HCT116 (cell line): ENCODE results near the gene WASF2. TPM values are rescaled to one million over a fixed set of nuclear protein-coding genes. Genes with fewer than 3 reads are reported as not detected.
A peak's percentile ranks its signal among the peaks of the same experiment; 100 is the strongest.

ENCODE experiments used
- ATAC-seq: fragments of 200-7000 bp; cut with Tn5 transposase; 2 replicates; pipeline ENCODE4 v1.9.1; 2020; ENCODE audit warnings: mild to moderate bottlenecking, moderate library complexity
- BruUV-seq: library from RNA; stranded (reverse); fragments of 400-500 nt; replicated peaks from 2 replicates; lab custom pipeline; 2021; lab: Mats Ljungman, UMichigan
- CTCF ChIA-PET: fragments of 300-600 bp; sonication (Branson Sonifier 250); formaldehyde crosslinking; loops from one replicate; lab custom pipeline; 2021; ENCODE audit warnings: antibody characterized with exemption; lab: Charles Lee
- POLR2A ChIA-PET: fragments of 300-600, 350-600 bp; sonication (Branson Sonifier 250); formaldehyde crosslinking; loops from one replicate; lab custom pipeline; 2021; ENCODE audit warnings: antibody characterized with exemption; lab: Charles Lee
- RAD21 ChIA-PET, 2 experiments: fragments of 300-600 bp; sonication (Branson Sonifier 250); formaldehyde crosslinking; loops; one replicate each; lab custom pipeline; 2023; ENCODE audit warnings: low total read pairs in 2 of 2; ENCODE audit not compliant: uncharacterized antibody in 2 of 2, unreplicated experiment in 2 of 2, low non-redundant PET in 1 of 2; lab: Charles Lee
- DNase-seq: peaks from one replicate; pipeline ENCODE4 v3.0.0-alpha.2; 2010; ENCODE audit warnings: low read depth, low spot score
- H2AFZ ChIP-seq: fragments of 200-600 bp; shearing (Covaris generic), sonication (generic); 2 replicates; pipeline ENCODE4 v1.6.1; 2017; ENCODE audit warnings: low read depth, mixed run types, mixed read lengths, antibody characterized with exemption, low read length; ENCODE audit not compliant: poor library complexity, severe bottlenecking
- H3K27ac ChIP-seq: 2 replicates; pipeline ENCODE4 v1.5.1; 2012; ENCODE audit warnings: low read depth, low read length
- H3K27me3 ChIP-seq: fragments of 200-600 bp; sonication (generic); 2 replicates; pipeline ENCODE4 v1.6.1; 2016; ENCODE audit warnings: mixed run types, low read length, mixed read lengths; ENCODE audit not compliant: insufficient read depth
- H3K36me3 ChIP-seq, 2 experiments: fragments of 200-500 bp in 1 of 2; fragments of 200-600 bp in 1 of 2; sonication (Bioruptor generic) in 1 of 2; sonication (generic) in 1 of 2; 2 replicates each; pipeline versions ENCODE4 v1.5.1 to v1.6.1; 2014 to 2016; ENCODE audit warnings: low read length in 2 of 2, inconsistent platforms in 1 of 2, mixed read lengths in 1 of 2, mixed run types in 1 of 2; ENCODE audit not compliant: insufficient read depth in 2 of 2, control insufficient read depth in 1 of 2
- H3K4me1 ChIP-seq, 2 experiments: fragments of 200-600 bp in 1 of 2; sonication (generic) in 1 of 2; 2 replicates each; pipeline versions ENCODE4 v1.5.1 to v1.6.1; 2012 to 2017; ENCODE audit warnings: low read length in 2 of 2, inconsistent platforms in 1 of 2, mild to moderate bottlenecking in 1 of 2, mixed read lengths in 1 of 2, mixed run types in 1 of 2, moderate library complexity in 1 of 2; ENCODE audit not compliant: insufficient read depth in 2 of 2, control insufficient read depth in 1 of 2
- H3K4me2 ChIP-seq: fragments of 200-600 bp; sonication (generic); 2 replicates; pipeline ENCODE4 v1.6.1; 2017; ENCODE audit warnings: mixed run types, low read length, mixed read lengths
- H3K4me3 ChIP-seq, 2 experiments: fragments of 200-600 bp in 1 of 2; sonication (generic) in 1 of 2; replicated peaks in 1 of 2; 2 replicates each; pipeline ENCODE4 v1.5.1; 2011 to 2016; ENCODE audit warnings: low read length in 2 of 2, control low read depth in 1 of 2, low read depth in 1 of 2, mild to moderate bottlenecking in 1 of 2, mixed read lengths in 1 of 2, mixed run types in 1 of 2
- H3K79me2 ChIP-seq: fragments of 200-600 bp; sonication (generic); 2 replicates; pipeline ENCODE4 v1.6.1; 2017; ENCODE audit warnings: mild to moderate bottlenecking, mixed run types, low read length, moderate library complexity, mixed read lengths; ENCODE audit not compliant: insufficient read depth
- H3K9ac ChIP-seq: fragments of 200-600 bp; sonication (generic); 2 replicates; pipeline ENCODE4 v1.6.1; 2016; ENCODE audit warnings: low read length, mixed read lengths
- H3K9me2 ChIP-seq: fragments of 200-600 bp; sonication (generic), shearing (Covaris generic); 2 replicates; pipeline ENCODE4 v1.6.1; 2017; ENCODE audit warnings: mixed run types, mild to moderate bottlenecking, moderate library complexity; ENCODE audit not compliant: insufficient read depth
- H3K9me3 ChIP-seq, 2 experiments: fragments of 200-500 bp in 1 of 2; fragments of 200-600 bp in 1 of 2; sonication (Bioruptor generic) in 1 of 2; sonication (generic) in 1 of 2; 2 replicates each; pipeline ENCODE4 v1.6.1; 2014 to 2017; ENCODE audit warnings: low read length in 2 of 2, mixed read lengths in 2 of 2, inconsistent platforms in 1 of 2, low read depth in 1 of 2, mild to moderate bottlenecking in 1 of 2, mixed run types in 1 of 2, moderate library complexity in 1 of 2; ENCODE audit not compliant: control insufficient read depth in 1 of 2, insufficient read depth in 1 of 2
- H4K20me1 ChIP-seq: fragments of 200-600 bp; sonication (generic), shearing (Covaris generic); 2 replicates; pipeline ENCODE4 v1.6.1; 2017; ENCODE audit warnings: mixed run types, mild to moderate bottlenecking, moderate library complexity; ENCODE audit not compliant: insufficient read depth
- CBX3 ChIP-seq: IDR thresholded peaks from 2 replicates; pipeline ENCODE4 v1.6.1; 2012; ENCODE audit warnings: low read depth
- CEBPB ChIP-seq: IDR thresholded peaks from 2 replicates; pipeline ENCODE4 v1.6.1; 2012; ENCODE audit warnings: low read depth
- EGR1 ChIP-seq: IDR thresholded peaks from 2 replicates; pipeline ENCODE4 v1.6.1; 2012; ENCODE audit warnings: low read depth
- ELF1 ChIP-seq: IDR thresholded peaks from 2 replicates; pipeline ENCODE4 v1.6.1; 2012; ENCODE audit warnings: low read depth, borderline replicate concordance
- EZH2 ChIP-seq: fragments of 200-600 bp; sonication (generic); IDR thresholded peaks from 2 replicates; pipeline ENCODE4 v1.6.1; 2017; ENCODE audit warnings: antibody characterized with exemption, mixed run types
- EZH2phosphoT487 ChIP-seq: fragments of 200-600 bp; IDR thresholded peaks from 2 replicates; pipeline ENCODE4 v1.6.1; 2018; ENCODE audit warnings: antibody characterized with exemption, borderline replicate concordance
- FOSL1 ChIP-seq: IDR thresholded peaks from 2 replicates; pipeline ENCODE4 v1.6.1; 2012; ENCODE audit warnings: low read depth
- POLR2A ChIP-seq: IDR thresholded peaks from 2 replicates; pipeline ENCODE4 v1.7.0; 2011; ENCODE audit warnings: borderline replicate concordance; ENCODE audit not compliant: insufficient read depth, insufficient read length; ENCODE audit errors: extremely low read depth
- POLR2AphosphoS5 ChIP-seq: IDR thresholded peaks from 2 replicates; pipeline ENCODE4 v1.6.1; 2011; ENCODE audit warnings: mild to moderate bottlenecking, low read depth, low read length, moderate library complexity
- SP1 ChIP-seq: IDR thresholded peaks from 2 replicates; pipeline ENCODE4 v1.6.1; 2012; ENCODE audit warnings: low read depth
- TCF7L2 ChIP-seq: IDR thresholded peaks from 2 replicates; pipeline ENCODE4 v1.7.0; 2011; ENCODE audit warnings: borderline replicate concordance, inconsistent platforms; ENCODE audit not compliant: insufficient read depth, insufficient read length; ENCODE audit errors: extremely low read depth
- YY1 ChIP-seq: IDR thresholded peaks from 2 replicates; pipeline ENCODE4 v1.6.1; 2011; ENCODE audit warnings: low read length, low read depth, moderate library complexity, mild to moderate bottlenecking; ENCODE audit not compliant: insufficient replicate concordance; ENCODE audit errors: extremely low read depth
- ZFX ChIP-seq: fragments of 450-650 bp; IDR thresholded peaks from 2 replicates; pipeline ENCODE4 v1.6.1; 2017
- intact Hi-C: fragments of 100-400 bp; cut with micrococcal nuclease; formaldehyde crosslinking; loops from 2 replicates; pipeline ENCODE4 v1.10.0; 2022
- total RNA-seq: library from RNA; stranded (reverse); gene quantifications from one replicate; pipeline ENCODE4 v1.2.1, GENCODE V29; 2021; ENCODE audit not compliant: unreplicated experiment
- TF ChIP-seq, protein P1 (sequence below), 3 experiments: fragments of 200-600 bp in 1 of 3; sonication (generic) in 1 of 3; IDR thresholded peaks in 2 of 3; conservative IDR thresholded peaks in 1 of 3; 2 replicates each; pipeline ENCODE4 v1.5.1; 2012 to 2017; ENCODE audit warnings: low read depth in 2 of 3, low read length in 2 of 3, antibody characterized with exemption in 1 of 3, borderline replicate concordance in 1 of 3, control low read depth in 1 of 3, mild to moderate bottlenecking in 1 of 3, mixed read lengths in 1 of 3, mixed run types in 1 of 3, moderate library complexity in 1 of 3; ENCODE audit not compliant: insufficient read depth in 1 of 3
- TF ChIP-seq, protein P2 (sequence below): IDR thresholded peaks from 2 replicates; pipeline ENCODE4 v1.6.1; 2012
- TF ChIP-seq, protein P3 (sequence below): IDR thresholded peaks from 2 replicates; pipeline ENCODE4 v1.6.1; 2011; ENCODE audit warnings: mild to moderate bottlenecking, low read length, moderate library complexity; ENCODE audit not compliant: insufficient replicate concordance; ENCODE audit errors: extremely low read depth

Gene WASF2
- total RNA-seq, 1 experiment from 2014 or later = 111 TPM

DNA sequence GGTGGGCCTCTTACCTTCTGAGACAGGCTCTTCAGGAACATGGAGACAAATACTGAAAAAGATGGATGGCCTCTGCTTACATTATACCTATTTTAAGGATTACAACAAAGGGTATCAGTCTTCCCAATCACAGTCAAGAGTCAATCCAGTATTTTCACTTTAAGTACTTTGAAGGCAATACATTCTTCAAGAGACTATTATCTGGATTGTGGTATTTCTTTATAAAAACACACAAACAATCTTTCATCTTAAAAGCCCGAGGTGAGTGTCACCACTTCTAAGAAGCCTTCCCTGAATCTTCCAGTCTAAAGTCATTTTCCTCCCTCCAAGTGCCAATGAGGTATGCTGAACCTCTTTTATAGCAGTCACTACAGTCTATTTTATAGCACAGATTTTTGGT lies 45.3 kb downstream of the WASF2 start:
- TF ChIP-seq, protein P1, sequence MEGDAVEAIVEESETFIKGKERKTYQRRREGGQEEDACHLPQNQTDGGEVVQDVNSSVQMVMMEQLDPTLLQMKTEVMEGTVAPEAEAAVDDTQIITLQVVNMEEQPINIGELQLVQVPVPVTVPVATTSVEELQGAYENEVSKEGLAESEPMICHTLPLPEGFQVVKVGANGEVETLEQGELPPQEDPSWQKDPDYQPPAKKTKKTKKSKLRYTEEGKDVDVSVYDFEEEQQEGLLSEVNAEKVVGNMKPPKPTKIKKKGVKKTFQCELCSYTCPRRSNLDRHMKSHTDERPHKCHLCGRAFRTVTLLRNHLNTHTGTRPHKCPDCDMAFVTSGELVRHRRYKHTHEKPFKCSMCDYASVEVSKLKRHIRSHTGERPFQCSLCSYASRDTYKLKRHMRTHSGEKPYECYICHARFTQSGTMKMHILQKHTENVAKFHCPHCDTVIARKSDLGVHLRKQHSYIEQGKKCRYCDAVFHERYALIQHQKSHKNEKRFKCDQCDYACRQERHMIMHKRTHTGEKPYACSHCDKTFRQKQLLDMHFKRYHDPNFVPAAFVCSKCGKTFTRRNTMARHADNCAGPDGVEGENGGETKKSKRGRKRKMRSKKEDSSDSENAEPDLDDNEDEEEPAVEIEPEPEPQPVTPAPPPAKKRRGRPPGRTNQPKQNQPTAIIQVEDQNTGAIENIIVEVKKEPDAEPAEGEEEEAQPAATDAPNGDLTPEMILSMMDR (IDR thresholded peaks at IDR 0.05 in 2 of 3, conservative IDR thresholded peaks at IDR 0.05 in 1 of 3; ENCODE audit: borderline replicate concordance in 1 of 3, insufficient read depth in 1 of 3, low read depth in 2 of 3, low read length in 2 of 3) = no peak
- no peak for TF ChIP-seq SP1
- no peak for TF ChIP-seq EZH2phosphoT487
- no peak for TF ChIP-seq EZH2
- no peak for TF ChIP-seq ZFX
- no peak for TF ChIP-seq FOSL1
- TF ChIP-seq, protein P2, sequence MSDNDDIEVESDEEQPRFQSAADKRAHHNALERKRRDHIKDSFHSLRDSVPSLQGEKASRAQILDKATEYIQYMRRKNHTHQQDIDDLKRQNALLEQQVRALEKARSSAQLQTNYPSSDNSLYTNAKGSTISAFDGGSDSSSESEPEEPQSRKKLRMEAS = no peak
- TF ChIP-seq CBX3 = no peak
- TF ChIP-seq YY1 = no peak
- TF ChIP-seq ELF1 = no peak
- TF ChIP-seq, protein P3, sequence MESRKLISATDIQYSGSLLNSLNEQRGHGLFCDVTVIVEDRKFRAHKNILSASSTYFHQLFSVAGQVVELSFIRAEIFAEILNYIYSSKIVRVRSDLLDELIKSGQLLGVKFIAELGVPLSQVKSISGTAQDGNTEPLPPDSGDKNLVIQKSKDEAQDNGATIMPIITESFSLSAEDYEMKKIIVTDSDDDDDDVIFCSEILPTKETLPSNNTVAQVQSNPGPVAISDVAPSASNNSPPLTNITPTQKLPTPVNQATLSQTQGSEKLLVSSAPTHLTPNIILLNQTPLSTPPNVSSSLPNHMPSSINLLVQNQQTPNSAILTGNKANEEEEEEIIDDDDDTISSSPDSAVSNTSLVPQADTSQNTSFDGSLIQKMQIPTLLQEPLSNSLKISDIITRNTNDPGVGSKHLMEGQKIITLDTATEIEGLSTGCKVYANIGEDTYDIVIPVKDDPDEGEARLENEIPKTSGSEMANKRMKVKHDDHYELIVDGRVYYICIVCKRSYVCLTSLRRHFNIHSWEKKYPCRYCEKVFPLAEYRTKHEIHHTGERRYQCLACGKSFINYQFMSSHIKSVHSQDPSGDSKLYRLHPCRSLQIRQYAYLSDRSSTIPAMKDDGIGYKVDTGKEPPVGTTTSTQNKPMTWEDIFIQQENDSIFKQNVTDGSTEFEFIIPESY = no peak
- no peak for TF ChIP-seq POLR2AphosphoS5
- no peak for TF ChIP-seq TCF7L2
- no peak for TF ChIP-seq CEBPB
- no peak for TF ChIP-seq EGR1
- no peak for TF ChIP-seq POLR2A
- H3K4me3 ChIP-seq = no peak overlapping the region
- H2AFZ ChIP-seq = no peak overlapping the region
- no peaks in the 10 kb centered on the region for H3K27me3 ChIP-seq
- ATAC-seq = no peak
- ChIA-PET POLR2A (no interaction called here), CTCF (no interaction called here), RAD21 (no interaction called here)
- peaks cover 0 to 6% of the 10 kb centered on the region in 2 experiments; a peak in 1 of 4 replicates for H3K4me1 ChIP-seq
- H3K9me2 ChIP-seq = no peaks in the 10 kb centered on the region
- H3K9ac ChIP-seq = no peak overlapping the region
- DNase-seq = no peak
- H3K36me3 ChIP-seq = no peaks in the 10 kb centered on the region
- no peak overlapping the region for H3K27ac ChIP-seq
- H3K9me3 ChIP-seq = no peaks in the 10 kb centered on the region
- BruUV-seq = TSS peak; percentile 18
- intact Hi-C loops = no loop called here
- peaks cover 12% of the 10 kb centered on the region for H4K20me1 ChIP-seq
- H3K4me2 ChIP-seq = no peak overlapping the region
- peaks cover 73% of the 10 kb centered on the region for H3K79me2 ChIP-seq
